Peyer's patch (tissue), 4 donors: Measurements from ENCODE around the gene MPPED2. TPM values are rescaled to one million over a fixed set of nuclear protein-coding genes. Genes with fewer than 3 reads are reported as not detected.

ENCODE experiments used
- DNase-seq, 3 donors: peaks; one replicate each; pipeline ENCODE4 v3.0.0-alpha.2; 2017 to 2019
- H3K27ac ChIP-seq, 4 donors: fragments of 200-600 bp; sonication (generic); one replicate each; pipeline ENCODE4 v1.5.1; 2016 to 2019
- H3K27me3 ChIP-seq, 2 donors: fragments of 200-600 bp; sonication (generic); one replicate each; pipeline ENCODE4 v1.5.1; 2019
- H3K36me3 ChIP-seq, 3 donors: fragments of 200-600 bp; sonication (generic); one replicate each; pipeline ENCODE4 v1.5.1; 2016 to 2019
- H3K4me1 ChIP-seq, 4 donors: fragments of 200-600 bp; sonication (generic); one replicate each; pipeline ENCODE4 v1.5.1; 2016 to 2019
- H3K4me3 ChIP-seq, 4 donors: fragments of 200-600 bp; sonication (generic); 1 replicate in 3 of 4; 2 replicates in 1 of 4; pipeline ENCODE4 v1.5.1; 2016 to 2019; ENCODE audit warnings: mild to moderate bottlenecking in 1 of 4
- H3K9me3 ChIP-seq, 4 donors: fragments of 200-600 bp; sonication (generic); one replicate each; pipeline ENCODE4 v1.5.1; 2016 to 2019; ENCODE audit warnings: mild to moderate bottlenecking in 1 of 4
- CTCF ChIP-seq, 6 experiments: fragments of 450-650 bp in 4 of 6; fragments of 200-600 bp in 2 of 6; sonication (generic) in 1 of 6; IDR thresholded peaks; one replicate each; pipeline ENCODE4 v1.5.1; 2017 to 2019; ENCODE audit warnings: antibody characterized with exemption in 6 of 6, mild to moderate bottlenecking in 3 of 6, moderate library complexity in 1 of 6
- POLR2A ChIP-seq, 2 donors: fragments of 450-650 bp; IDR thresholded peaks; one replicate each; pipeline ENCODE4 v1.5.1; 2017; ENCODE audit warnings: antibody characterized with exemption in 2 of 2, mild to moderate bottlenecking in 2 of 2, moderate library complexity in 2 of 2
- total RNA-seq, 4 donors: library from RNA; depleted of rRNA; stranded (reverse); fragments of >200 nt; gene quantifications; one replicate each; pipeline ENCODE4 v1.1.0, GENCODE V29; 2016

The MPPED2 gene
- total RNA-seq, 4 donors from 2014 or later = 1.5 TPM; not detected in 3

- DNase-seq = no peak
- Histone ChIP-seq H3K4me3 (no peak overlapping the region), H3K4me1 (no peaks in the 10 kb centered on the region), H3K36me3 (no peaks in the 10 kb centered on the region), H3K27ac (no peak overlapping the region), H3K9me3 (no peaks in the 10 kb centered on the region), H3K27me3 (no peaks in the 10 kb centered on the region)
- TF ChIP-seq POLR2A (IDR thresholded peaks at IDR 0.05) (no peak), CTCF (IDR thresholded peaks at IDR 0.05) (no peak)
These were observed 171.3 kb downstream of the MPPED2 start for GRCh38 chr11:30414806-30415205.

GRCh38 chr11:30414244-30414643 is 171.9 kb downstream of the MPPED2 start:
- no peak overlapping the region for H3K4me3 ChIP-seq
- H3K27me3 ChIP-seq = no peaks in the 10 kb centered on the region
- H3K36me3 ChIP-seq = no peaks in the 10 kb centered on the region
- H3K4me1 ChIP-seq = no peaks in the 10 kb centered on the region
- no peaks in the 10 kb centered on the region for H3K9me3 ChIP-seq
- no peak for TF ChIP-seq CTCF (IDR thresholded peaks at IDR 0.05)
- TF ChIP-seq POLR2A (IDR thresholded peaks at IDR 0.05) = no peak
- no peak for DNase-seq
- H3K27ac ChIP-seq = no peak overlapping the region

- no peak for DNase-seq
- Histone ChIP-seq H3K36me3 (no peaks in the 10 kb centered on the region), H3K4me3 (no peak overlapping the region), H3K4me1 (no peaks in the 10 kb centered on the region), H3K27ac (no peak overlapping the region), H3K9me3 (no peaks in the 10 kb centered on the region), H3K27me3 (no peaks in the 10 kb centered on the region)
- TF ChIP-seq POLR2A (IDR thresholded peaks at IDR 0.05) (no peak), CTCF (IDR thresholded peaks at IDR 0.05) (no peak)
These were observed 173.6 kb downstream of the MPPED2 start for GRCh38 chr11:30412509-30412908.

GRCh38 chr11:30411383-30411782 is 174.8 kb downstream of the MPPED2 start:
- Histone ChIP-seq H3K36me3 (no peaks in the 10 kb centered on the region), H3K27ac (no peak overlapping the region), H3K9me3 (no peaks in the 10 kb centered on the region), H3K27me3 (no peaks in the 10 kb centered on the region), H3K4me1 (no peaks in the 10 kb centered on the region), H3K4me3 (no peak overlapping the region)
- no peak for DNase-seq
- TF ChIP-seq CTCF (IDR thresholded peaks at IDR 0.05) = no peak
- TF ChIP-seq POLR2A (IDR thresholded peaks at IDR 0.05) = no peak

GRCh38 chr11:30406978-30407762 is 179.0 kb downstream of the MPPED2 start:
- Histone ChIP-seq H3K27me3 (no peaks in the 10 kb centered on the region), H3K27ac (no peak overlapping the region), H3K9me3 (no peaks in the 10 kb centered on the region), H3K4me3 (no peak overlapping the region), H3K36me3 (no peaks in the 10 kb centered on the region), H3K4me1 (no peaks in the 10 kb centered on the region)
- TF ChIP-seq POLR2A (IDR thresholded peaks at IDR 0.05) (no peak), CTCF (IDR thresholded peaks at IDR 0.05) (no peak)
- no peak for DNase-seq
